ENCODE measurements around the gene SERTM1.

SERTM1 gene

DNA sequence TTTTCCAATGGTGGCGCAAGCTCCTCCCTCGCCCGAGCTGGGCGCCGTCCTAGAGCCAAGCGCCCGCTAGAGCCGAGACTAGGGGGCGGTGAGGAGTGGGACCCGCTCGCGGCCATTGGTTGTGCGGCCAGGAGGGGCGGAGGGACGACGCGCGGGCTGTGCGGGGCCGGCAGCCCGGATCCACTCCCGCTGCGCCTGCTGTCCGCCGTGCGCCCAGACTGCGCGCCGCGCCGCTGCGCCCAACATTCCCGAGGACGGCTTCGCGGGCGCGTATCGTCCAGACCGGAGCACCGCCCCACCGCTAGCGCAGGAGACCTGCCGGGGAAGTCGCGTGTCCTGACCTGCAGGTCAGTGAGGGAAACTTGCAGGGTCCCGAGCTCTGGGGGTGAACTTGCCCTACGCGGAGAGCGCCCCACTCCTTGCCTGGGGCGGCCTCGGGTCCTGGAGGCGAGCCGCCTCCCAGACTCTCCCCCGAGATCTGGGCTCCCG, at the start of gene SERTM1:
TSS of gene SERTM1 (plus strand) at position 183 of the 489 bp plus-strand sequence. CDS start 21,059 bp downstream, outside the sequence.
- FAIRE-seq: no peak
- DNase-seq (ENCODE audit: insufficient read length, low spot score): peak; percentile 35
- TF ChIP-seq CTCF (IDR thresholded peaks at IDR 0.05; ENCODE audit: insufficient read depth, missing control alignments): no peak

DNA sequence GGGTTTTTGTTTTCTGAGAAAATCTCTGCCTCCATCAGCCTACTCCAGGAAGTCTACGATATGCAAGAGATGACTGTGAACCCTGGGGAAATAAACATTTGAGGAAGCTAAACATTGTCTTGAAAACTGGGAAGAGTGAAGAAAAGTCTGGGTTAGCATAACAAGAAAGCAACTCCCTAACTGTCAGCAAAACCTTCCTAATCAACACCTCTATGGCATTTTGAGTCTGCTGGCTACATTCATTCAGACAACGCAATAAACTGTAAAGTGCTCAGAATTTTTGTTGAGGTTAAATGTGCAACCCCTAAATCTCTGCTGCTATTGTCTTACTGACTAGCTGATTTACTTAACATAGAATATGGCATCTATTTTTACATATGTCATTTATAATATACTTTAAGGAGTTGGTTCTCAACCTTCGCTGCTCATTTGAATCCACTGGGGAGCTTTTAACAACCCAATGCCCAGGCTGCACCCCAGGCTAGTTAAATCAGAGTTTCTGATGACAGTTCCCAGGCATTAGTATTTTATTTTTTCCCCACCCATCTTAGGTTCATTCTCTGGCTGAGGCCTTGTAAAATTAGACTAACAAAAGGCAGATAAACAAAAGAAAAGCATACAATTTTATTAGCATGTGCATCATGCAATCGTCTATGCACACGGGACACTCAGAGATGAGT, 45.3 kb upstream of the SERTM1 start:
- TF ChIP-seq CTCF (IDR thresholded peaks at IDR 0.05; ENCODE audit: insufficient read depth, missing control alignments): no peak
- DNase-seq (ENCODE audit: insufficient read length, low spot score) (no peak), FAIRE-seq (no peak)

GRCh38 chr13:36629057-36629385, 44.8 kb upstream of the SERTM1 start:
- DNase-seq (ENCODE audit: insufficient read length, low spot score) (no peak), FAIRE-seq (no peak)
- TF ChIP-seq CTCF (IDR thresholded peaks at IDR 0.05; ENCODE audit: insufficient read depth, missing control alignments): no peak

DNA sequence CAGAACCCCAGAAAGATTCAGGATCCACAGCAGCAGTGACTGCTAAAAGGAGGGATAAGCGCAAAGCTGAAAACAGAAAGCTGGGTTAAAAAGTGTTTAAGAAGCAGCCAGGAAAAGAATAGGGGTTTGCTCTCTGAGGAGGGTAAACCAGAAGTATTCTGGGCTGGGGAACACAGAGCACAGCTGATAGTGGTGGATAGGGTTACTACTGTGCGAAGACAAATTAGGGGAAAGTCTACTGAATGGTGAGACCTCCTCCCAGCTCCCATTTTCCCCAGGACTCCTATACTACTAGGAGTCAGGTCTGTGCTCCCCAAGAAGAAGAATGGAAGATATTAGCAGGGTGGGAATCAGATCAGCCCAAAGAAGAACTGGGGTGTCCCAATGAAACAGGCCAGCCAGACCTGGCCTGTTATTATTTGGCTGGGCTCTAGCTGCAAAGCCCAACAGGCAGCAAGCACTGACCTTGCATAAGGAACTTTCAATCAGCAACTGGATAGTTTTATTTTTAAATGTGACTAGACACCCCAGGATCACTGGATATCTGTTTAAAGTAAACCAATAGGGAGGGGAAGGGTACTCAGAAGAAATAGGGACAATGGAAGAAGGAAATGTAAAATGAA, 43.5 kb upstream of the SERTM1 start:
- no peak for DNase-seq (ENCODE audit: insufficient read length, low spot score)
- TF ChIP-seq CTCF (IDR thresholded peaks at IDR 0.05; ENCODE audit: insufficient read depth, missing control alignments): no peak
- FAIRE-seq: no peak

DNA sequence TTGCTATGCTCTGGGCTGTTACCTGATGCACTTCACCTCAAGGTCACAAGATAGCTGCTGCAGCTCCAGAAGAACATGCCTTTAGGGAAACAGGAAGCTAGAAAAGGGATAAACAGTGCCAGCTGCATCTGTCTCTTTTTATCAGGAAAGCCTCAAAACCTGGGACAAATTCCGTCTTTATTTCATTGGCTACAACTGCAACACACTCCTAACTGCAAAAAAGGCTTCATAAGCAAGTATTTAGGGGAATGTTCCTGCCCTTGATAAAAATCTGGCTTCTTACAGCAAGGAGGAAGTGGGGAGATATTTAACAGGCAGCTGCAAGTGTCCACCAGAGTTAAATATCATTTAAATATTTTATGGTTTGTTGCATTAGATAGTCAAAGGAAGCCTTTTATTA, 34.2 kb upstream of the SERTM1 start:
- no peak for DNase-seq (ENCODE audit: insufficient read length, low spot score)
- TF ChIP-seq CTCF (IDR thresholded peaks at IDR 0.05; ENCODE audit: insufficient read depth, missing control alignments): no peak
- no peak for FAIRE-seq

GRCh38 chr13:36650611-36651010, 23.2 kb upstream of the SERTM1 start:
- no peak for FAIRE-seq
- TF ChIP-seq CTCF (IDR thresholded peaks at IDR 0.05; ENCODE audit: insufficient read depth, missing control alignments): no peak
- no peak for DNase-seq (ENCODE audit: insufficient read length, low spot score)

DNA sequence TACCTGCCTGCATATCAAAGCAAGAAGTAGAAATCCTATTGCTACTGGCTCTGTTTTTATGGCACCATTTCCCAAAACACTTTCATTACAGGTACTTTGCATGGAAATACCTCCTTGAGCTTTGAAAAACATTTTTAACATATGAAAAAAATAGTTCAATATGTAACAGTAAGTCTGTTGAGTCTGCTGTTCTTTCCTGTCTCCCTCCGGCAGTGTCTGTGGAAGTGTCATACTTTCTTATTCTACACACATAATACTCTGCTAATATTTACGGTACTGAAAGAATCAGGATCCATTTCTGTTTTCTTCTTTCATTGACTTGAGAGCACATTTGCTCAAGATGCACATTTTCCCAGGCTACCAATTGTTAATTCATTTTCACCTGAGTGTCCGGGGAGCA, 8.2 kb upstream of the SERTM1 start:
- no peak for FAIRE-seq
- TF ChIP-seq CTCF (IDR thresholded peaks at IDR 0.05; ENCODE audit: insufficient read depth, missing control alignments): no peak
- no peak for DNase-seq (ENCODE audit: insufficient read length, low spot score)

Measured in D721Med (cell line).